A549 treated with Hydrocortisone at 1 μM for 4 hours (cell line): ENCODE results near the gene NECAP2. TPM values are rescaled to one million over a fixed set of nuclear protein-coding genes. Genes with fewer than 3 reads are reported as not detected.

Experiments
- total RNA-seq: library from RNA; stranded (reverse); fragments of 200-300 nt; extraction: Qiagen RNA extraction; gene quantifications from 5 replicates; pipeline ENCODE4 v1.2.3, GENCODE V29; 2022

The NECAP2 gene
- total RNA-seq = 39.8 to 48.0 TPM (median 41.0 TPM) in 5 replicates

DNA sequence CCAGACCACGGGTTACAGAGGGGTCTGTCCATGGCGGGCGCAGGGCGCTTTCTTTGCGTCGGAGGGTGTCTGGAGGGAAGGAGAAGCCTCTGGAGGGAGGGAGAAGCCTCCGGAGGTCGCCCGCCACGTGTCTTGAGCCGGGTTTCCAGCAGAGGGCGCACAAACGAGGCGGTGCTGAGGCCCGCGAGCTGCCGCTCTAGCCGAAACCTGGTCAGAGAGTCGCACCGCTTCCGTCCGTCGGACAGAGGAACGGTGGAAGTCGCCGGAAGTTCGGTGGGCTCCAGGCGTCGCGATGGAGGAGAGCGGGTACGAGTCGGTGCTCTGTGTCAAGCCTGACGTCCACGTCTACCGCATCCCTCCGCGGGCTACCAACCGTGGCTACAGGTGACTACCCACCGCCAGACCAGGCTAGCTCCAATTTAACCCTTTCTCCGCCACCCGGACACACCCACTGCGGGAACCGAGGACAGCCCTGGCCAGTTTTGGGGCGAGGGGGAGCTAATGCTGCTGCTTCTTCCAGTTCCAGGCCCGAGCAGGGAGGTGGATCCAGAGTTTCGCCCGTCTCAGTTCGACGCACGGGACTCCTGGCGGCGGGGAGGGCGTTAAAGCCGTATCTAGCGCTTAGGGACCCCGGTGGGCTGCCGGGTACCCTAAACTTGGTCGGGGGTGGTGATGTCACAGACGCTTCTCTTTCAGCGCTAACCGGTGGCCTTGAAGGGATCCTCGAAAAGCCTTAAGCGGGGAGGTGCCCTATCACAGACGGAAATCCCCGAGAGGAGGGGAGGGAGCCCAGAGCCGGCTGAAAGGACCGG is at the start of gene NECAP2:
Gene NECAP2, plus strand, starts transcription at position 255 of the 812 bp plus-strand sequence. Its CDS starts 38 bp downstream, at position 293.

GRCh38 chr1:16436946-16437474 is 3.5 kb upstream of the NECAP2 start, which contains the start of gene SPATA21:
TSS of gene SPATA21 (minus strand) at chr1:16437424. CDS start at chr1:16431371, 6,053 bp downstream.

Other genes with a start within 250 kb of the NECAP2 start
- gene ARHGEF19, start 228.1 kb upstream of the NECAP2 start, total RNA-seq = 5.1 to 6.4 TPM (median 6.0 TPM) in 5 replicates
- gene CPLANE2, start 203.5 kb upstream of the NECAP2 start, total RNA-seq = 2.0 to 4.9 TPM (median 3.7 TPM) in 5 replicates
- 7.6 to 10.1 TPM (median 8.5 TPM) in 5 replicates for gene FBXO42, start 88.2 kb upstream of the NECAP2 start, total RNA-seq
- gene SZRD1, start 73.5 kb upstream of the NECAP2 start, total RNA-seq = 81.9 to 88.9 TPM (median 86.9 TPM) in 5 replicates
- 0.05 to 0.14 TPM (median 0.05 TPM) in 4 of 5 replicates, not detected in the other for gene SPATA21, start 3.3 kb upstream of the NECAP2 start, total RNA-seq
- gene RNU1-1, start 73.6 kb downstream of the NECAP2 start, total RNA-seq = 6.1 to 30.4 TPM (median 9.0 TPM) in 3 of 5 replicates, not detected in the others
- 16.4 to 22.4 TPM (median 21.8 TPM) in 5 replicates for gene NBPF1, start 172.8 kb downstream of the NECAP2 start, total RNA-seq
- 6.1 to 30.4 TPM (median 9.0 TPM) in 3 of 5 replicates, not detected in the others for gene RNU1-3, start 226.2 kb downstream of the NECAP2 start, total RNA-seq